GM12891 (cell line): Measurements from ENCODE around the gene BCLAF3.

ENCODE experiments used
- POLR2A ChIP-seq: IDR thresholded peaks from 2 replicates; pipeline ENCODE4 v1.6.1; 2011; ENCODE audit warnings: low read depth, low read length, control low read depth
- SPI1 ChIP-seq: IDR thresholded peaks from 2 replicates; pipeline ENCODE4 v1.6.1; 2011; ENCODE audit warnings: low read depth, low read length, control low read depth

GRCh38 chrX:19964017-19964710 lies 26.7 kb downstream of the BCLAF3 start:
- no peak for TF ChIP-seq SPI1
- no peak for TF ChIP-seq POLR2A
